Spleen (tissue), 11 donors: ENCODE data around the gene SMIM7. TPM values are rescaled to one million over a fixed set of nuclear protein-coding genes. Genes with fewer than 3 reads are reported as not detected.

Experiments
- DNase-seq: peaks from one replicate; pipeline ENCODE4 v3.0.0-alpha.2; 2020
- H3K27ac ChIP-seq, 8 donors: fragments of 200-600 bp; sonication (generic) in 7 of 8; 1 replicate in 4 of 8; 2 replicates in 4 of 8; pipeline versions ENCODE4 v1.5.0 to v1.8.0; 2016 to 2021; ENCODE audit warnings: inconsistent platforms in 4 of 8, mild to moderate bottlenecking in 4 of 8, moderate library complexity in 1 of 8
- H3K27me3 ChIP-seq, 7 donors: fragments of 200-600 bp; sonication (generic) in 6 of 7; replicated peaks in 1 of 7; 1 replicate in 4 of 7; 2 replicates in 3 of 7; pipeline versions ENCODE4 v1.5.0 to v1.8.0; 2016 to 2021; ENCODE audit warnings: inconsistent platforms in 3 of 7, mild to moderate bottlenecking in 1 of 7
- H3K36me3 ChIP-seq, 6 donors: fragments of 200-600 bp; sonication (generic) in 5 of 6; 1 replicate in 4 of 6; 2 replicates in 2 of 6; pipeline versions ENCODE4 v1.5.0 to v1.8.0; 2016 to 2021; ENCODE audit warnings: inconsistent platforms in 2 of 6
- H3K4me1 ChIP-seq, 6 donors: fragments of 200-600 bp; sonication (generic) in 5 of 6; 1 replicate in 3 of 6; 2 replicates in 3 of 6; pipeline versions ENCODE4 v1.5.0 to v1.8.0; 2016 to 2021; ENCODE audit warnings: inconsistent platforms in 3 of 6
- H3K4me3 ChIP-seq, 8 donors: fragments of 200-600 bp; sonication (generic) in 7 of 8; 1 replicate in 4 of 8; 2 replicates in 4 of 8; pipeline versions ENCODE4 v1.5.0 to v1.8.0; 2016 to 2021; ENCODE audit warnings: inconsistent platforms in 4 of 8, mild to moderate bottlenecking in 4 of 8, moderate library complexity in 2 of 8
- H3K9me3 ChIP-seq, 8 donors: fragments of 200-600 bp; sonication (generic) in 7 of 8; 1 replicate in 4 of 8; 2 replicates in 4 of 8; pipeline versions ENCODE4 v1.5.0 to v1.8.0; 2016 to 2021; ENCODE audit warnings: inconsistent platforms in 4 of 8
- POLR2A ChIP-seq, 3 donors: fragments of 450-650 bp; IDR thresholded peaks; one replicate each; pipeline ENCODE4 v1.5.1; 2017; ENCODE audit warnings: antibody characterized with exemption in 3 of 3, mild to moderate bottlenecking in 1 of 3
- POLR2AphosphoS5 ChIP-seq, 3 donors: sonication (generic); formaldehyde crosslinking; IDR thresholded peaks; one replicate each; pipeline ENCODE4 v1.5.1; 2017; ENCODE audit warnings: antibody characterized with exemption in 3 of 3
- WGBS, 5 donors: extraction: QIAGEN DNeasy Blood & Tissue Kit in 3 of 5; methylation state at CpG; one replicate each; pipeline versions ENCODE4 v1.1.5 to v1.1.7; 2013 to 2018; 5-methylcytosine and 5-hydroxymethylcytosine counted together
- intact Hi-C: fragments of 100-400 bp; cut with DNase I; formaldehyde crosslinking; loops from one replicate; pipeline ENCODE4 v1.15.0; 2023; ENCODE audit warnings: low total_unique reads
- polyA plus RNA-seq, 3 donors: library from polyadenylated mRNA; stranded (reverse); fragments of 200-250 nt; gene quantifications; one replicate each; pipeline ENCODE4 v1.2.1, GENCODE V29; 2013
- total RNA-seq, 7 donors: library from RNA; depleted of rRNA in 3 of 7; stranded (reverse); fragments of >200 nt in 3 of 7; fragmentation: NEBNext Ultra II Directional in 4 of 7; extraction: Animal tissue kit (Norgen Biotek cat#: 25700) in 4 of 7; gene quantifications; one replicate each; pipeline versions ENCODE4 v1.1.0 to v1.2.1, GENCODE V29; 2016 to 2021
- TF ChIP-seq, protein P1 (sequence below), 11 experiments: fragments of 200-600 bp in 7 of 11; fragments of 450-650 bp in 4 of 11; sonication (generic) in 4 of 11; IDR thresholded peaks in 8 of 11; conservative IDR thresholded peaks in 3 of 11; 1 replicate in 7 of 11; 2 replicates in 4 of 11; pipeline versions ENCODE4 v1.4.0 to v1.8.0; 2016 to 2021; ENCODE audit warnings: antibody characterized with exemption in 11 of 11, inconsistent platforms in 4 of 11, mild to moderate bottlenecking in 1 of 11
- donor health status: healthy with polysubstance abuse.
- donor health status: DM: no; HTN: no; CAD: no; lungs with moderate emphysema.
- donor health status: DM: no; HTN: no; CAD: no.
- donor health status: Bipolar disorder and iron deficiency.
- donor health status: healthy.
- donor health status: DM: no; HTN: no; CAD: no.
- donor health status: DM: yes; HTN: yes; CAD: no.

SMIM7 gene
- total and polyA plus RNA-seq, 10 donors, result 57.3 to 95.4 (median 76.7) TPM

DNA sequence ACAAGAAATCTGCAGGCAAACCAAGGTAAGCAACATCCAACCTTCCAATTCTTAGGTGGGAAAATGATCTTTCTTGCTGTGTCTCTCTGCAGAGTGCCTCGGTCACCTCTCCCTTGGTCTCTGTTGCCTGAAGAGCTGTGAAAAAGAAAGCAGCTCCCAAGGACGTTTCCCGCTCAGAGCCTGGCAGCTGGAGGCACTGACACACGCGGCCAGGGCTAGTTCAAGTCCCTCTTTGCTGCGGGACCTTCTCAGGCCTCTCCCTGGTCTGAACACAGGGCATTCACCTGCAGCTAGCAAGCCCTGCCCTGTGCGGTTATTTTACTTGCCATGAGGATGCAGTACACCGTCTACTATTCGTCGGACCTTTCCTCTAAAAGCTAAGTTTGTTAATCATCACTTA lies 35.7 kb downstream of the SMIM7 start:
- WGBS, 5 donors, result 78 to 91% (median 84%) methylated on average over 6 to 10 of the region's 10 CpGs
- no peak overlapping the region for H3K27ac ChIP-seq
- DNase-seq, result no peak
- H3K27me3 ChIP-seq, result no peaks in the 10 kb centered on the region
- H3K36me3 ChIP-seq, result peaks cover 0 to 44% (median 7%) of the 10 kb centered on the region in 6 donors
- intact Hi-C loops, result no loop called here
- H3K4me1 ChIP-seq, result peaks cover 19 to 92% (median 67%) of the 10 kb centered on the region in 6 donors
- H3K9me3 ChIP-seq, result no peaks in the 10 kb centered on the region
- H3K4me3 ChIP-seq, result no peak overlapping the region
- TF ChIP-seq POLR2AphosphoS5 (IDR thresholded peaks at IDR 0.05), result no peak
- TF ChIP-seq, protein P1, sequence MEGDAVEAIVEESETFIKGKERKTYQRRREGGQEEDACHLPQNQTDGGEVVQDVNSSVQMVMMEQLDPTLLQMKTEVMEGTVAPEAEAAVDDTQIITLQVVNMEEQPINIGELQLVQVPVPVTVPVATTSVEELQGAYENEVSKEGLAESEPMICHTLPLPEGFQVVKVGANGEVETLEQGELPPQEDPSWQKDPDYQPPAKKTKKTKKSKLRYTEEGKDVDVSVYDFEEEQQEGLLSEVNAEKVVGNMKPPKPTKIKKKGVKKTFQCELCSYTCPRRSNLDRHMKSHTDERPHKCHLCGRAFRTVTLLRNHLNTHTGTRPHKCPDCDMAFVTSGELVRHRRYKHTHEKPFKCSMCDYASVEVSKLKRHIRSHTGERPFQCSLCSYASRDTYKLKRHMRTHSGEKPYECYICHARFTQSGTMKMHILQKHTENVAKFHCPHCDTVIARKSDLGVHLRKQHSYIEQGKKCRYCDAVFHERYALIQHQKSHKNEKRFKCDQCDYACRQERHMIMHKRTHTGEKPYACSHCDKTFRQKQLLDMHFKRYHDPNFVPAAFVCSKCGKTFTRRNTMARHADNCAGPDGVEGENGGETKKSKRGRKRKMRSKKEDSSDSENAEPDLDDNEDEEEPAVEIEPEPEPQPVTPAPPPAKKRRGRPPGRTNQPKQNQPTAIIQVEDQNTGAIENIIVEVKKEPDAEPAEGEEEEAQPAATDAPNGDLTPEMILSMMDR (IDR thresholded peaks at IDR 0.05 in 8 of 11, conservative IDR thresholded peaks at IDR 0.05 in 3 of 11), result no peak
- no peak for TF ChIP-seq POLR2A (IDR thresholded peaks at IDR 0.05)

DNA sequence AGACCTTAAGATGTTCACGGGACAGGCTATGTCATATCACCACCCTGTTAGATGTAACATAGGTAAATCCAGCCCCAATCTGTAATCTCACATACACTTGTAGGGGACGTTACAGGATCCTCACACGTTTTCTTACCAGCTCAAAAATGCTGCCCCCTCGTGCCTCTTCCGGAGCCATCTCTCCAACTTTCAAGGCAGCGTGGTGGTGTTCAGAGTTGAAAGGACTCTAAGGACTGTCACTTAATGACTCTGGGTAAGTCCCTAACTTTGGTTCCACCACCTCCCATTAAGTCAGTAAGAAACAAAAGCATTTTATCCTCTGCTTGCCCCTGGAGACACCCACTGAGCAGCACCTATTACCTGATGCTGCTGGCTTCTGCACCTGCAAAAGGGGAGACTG lies 36.4 kb downstream of the SMIM7 start:
- 63 to 81% (median 77%) methylated on average over 6 of the region's 6 CpGs for WGBS, 5 donors
- H3K36me3 ChIP-seq, result peaks cover 0 to 44% (median 7%) of the 10 kb centered on the region in 6 donors
- DNase-seq, result no peak
- no peak overlapping the region for H3K4me3 ChIP-seq
- H3K4me1 ChIP-seq, result peaks cover 22 to 92% (median 67%) of the 10 kb centered on the region in 6 donors
- intact Hi-C loops, result no loop called here
- TF ChIP-seq POLR2A (IDR thresholded peaks at IDR 0.05) (no peak), POLR2AphosphoS5 (IDR thresholded peaks at IDR 0.05) (no peak)
- TF ChIP-seq, protein P1 (IDR thresholded peaks at IDR 0.05 in 8 of 11, conservative IDR thresholded peaks at IDR 0.05 in 3 of 11), result no peak
- no peak overlapping the region for H3K27ac ChIP-seq
- H3K27me3 ChIP-seq, result no peaks in the 10 kb centered on the region
- H3K9me3 ChIP-seq, result no peaks in the 10 kb centered on the region

DNA sequence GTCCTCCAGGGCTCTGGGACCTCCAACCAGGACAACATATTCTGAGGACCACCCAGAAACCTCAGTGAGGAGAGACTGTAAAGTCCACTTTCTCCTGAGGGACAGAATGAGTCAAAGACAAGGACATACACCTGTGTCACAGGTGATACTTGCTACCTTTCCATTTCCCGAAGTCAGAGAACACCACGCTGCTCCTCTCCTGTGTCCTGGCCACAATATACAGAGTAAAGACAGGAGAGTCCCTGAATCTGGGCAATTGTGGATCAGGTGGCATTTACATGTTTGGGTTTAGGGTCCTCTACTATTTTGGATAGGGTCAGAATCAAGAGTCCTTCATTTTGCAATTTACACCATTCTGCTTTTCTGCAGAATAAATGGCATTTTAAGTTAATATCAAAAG lies 36.9 kb downstream of the SMIM7 start:
- Histone ChIP-seq H3K36me3 (peaks cover 0 to 44% (median 7%) of the 10 kb centered on the region in 6 donors), H3K27me3 (no peaks in the 10 kb centered on the region), H3K27ac (no peak overlapping the region), H3K9me3 (no peaks in the 10 kb centered on the region), H3K4me1 (peaks cover 27 to 96% (median 72%) of the 10 kb centered on the region in 6 donors), H3K4me3 (no peak overlapping the region)
- intact Hi-C loops, result no loop called here
- DNase-seq, result no peak
- WGBS, 5 donors, result 88 to 97% (median 90%) methylated on average over 2 of the region's 2 CpGs
- TF ChIP-seq, protein P1 (IDR thresholded peaks at IDR 0.05 in 8 of 11, conservative IDR thresholded peaks at IDR 0.05 in 3 of 11), result no peak

DNA sequence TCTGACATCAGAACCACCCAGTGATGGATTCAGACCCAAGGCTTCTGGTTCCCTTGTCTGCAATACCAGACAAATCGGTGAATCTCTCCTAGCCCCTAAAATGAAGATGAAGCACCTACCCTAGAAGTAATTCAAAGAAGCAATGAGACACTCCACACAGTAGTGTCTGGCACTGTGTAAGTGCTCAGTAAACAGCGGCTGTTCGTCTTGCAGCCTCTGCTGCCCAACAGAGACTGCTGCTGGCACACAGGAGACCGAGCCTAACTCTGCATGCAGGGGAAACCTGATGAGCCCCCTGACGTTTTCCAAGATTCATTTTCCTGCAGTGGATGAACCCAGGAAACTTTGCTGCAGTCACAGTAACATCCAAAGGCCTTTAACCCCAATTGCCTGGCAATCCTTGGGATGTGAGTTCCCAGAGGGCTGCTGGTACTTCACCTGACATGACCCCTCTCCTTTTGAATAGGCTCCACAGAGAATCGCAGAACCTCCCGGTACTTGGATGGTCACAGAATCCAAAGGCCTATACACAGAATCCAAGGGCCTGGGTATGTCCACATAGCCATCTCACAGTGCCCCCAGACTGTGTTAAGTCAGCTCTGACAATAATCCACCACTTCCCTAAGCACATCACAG lies 38.7 kb downstream of the SMIM7 start:
- intact Hi-C loops, result no loop called here
- DNase-seq, result no peak
- TF ChIP-seq, protein P1 (IDR thresholded peaks at IDR 0.05 in 8 of 11, conservative IDR thresholded peaks at IDR 0.05 in 3 of 11), result no peak
- H3K4me1 ChIP-seq, result peaks cover 28 to 100% (median 76%) of the 10 kb centered on the region in 6 donors
- WGBS, 5 donors, result 81 to 91% (median 88%) methylated on average over 7 of the region's 7 CpGs
- H3K9me3 ChIP-seq, result no peaks in the 10 kb centered on the region
- no peak overlapping the region for H3K27ac ChIP-seq
- no peaks in the 10 kb centered on the region for H3K27me3 ChIP-seq
- no peak overlapping the region for H3K4me3 ChIP-seq
- peaks cover 0 to 44% (median 7%) of the 10 kb centered on the region in 6 donors for H3K36me3 ChIP-seq
